ENCODE data around the gene KCNQ1. TPM values are rescaled to one million over a fixed set of nuclear protein-coding genes. Genes with fewer than 3 reads are reported as not detected.

KCNQ1 gene
- total and polyA plus RNA-seq, 2 donors (not counting 1 experiment from before 2014, with no cell fraction given) = not detected

DNA sequence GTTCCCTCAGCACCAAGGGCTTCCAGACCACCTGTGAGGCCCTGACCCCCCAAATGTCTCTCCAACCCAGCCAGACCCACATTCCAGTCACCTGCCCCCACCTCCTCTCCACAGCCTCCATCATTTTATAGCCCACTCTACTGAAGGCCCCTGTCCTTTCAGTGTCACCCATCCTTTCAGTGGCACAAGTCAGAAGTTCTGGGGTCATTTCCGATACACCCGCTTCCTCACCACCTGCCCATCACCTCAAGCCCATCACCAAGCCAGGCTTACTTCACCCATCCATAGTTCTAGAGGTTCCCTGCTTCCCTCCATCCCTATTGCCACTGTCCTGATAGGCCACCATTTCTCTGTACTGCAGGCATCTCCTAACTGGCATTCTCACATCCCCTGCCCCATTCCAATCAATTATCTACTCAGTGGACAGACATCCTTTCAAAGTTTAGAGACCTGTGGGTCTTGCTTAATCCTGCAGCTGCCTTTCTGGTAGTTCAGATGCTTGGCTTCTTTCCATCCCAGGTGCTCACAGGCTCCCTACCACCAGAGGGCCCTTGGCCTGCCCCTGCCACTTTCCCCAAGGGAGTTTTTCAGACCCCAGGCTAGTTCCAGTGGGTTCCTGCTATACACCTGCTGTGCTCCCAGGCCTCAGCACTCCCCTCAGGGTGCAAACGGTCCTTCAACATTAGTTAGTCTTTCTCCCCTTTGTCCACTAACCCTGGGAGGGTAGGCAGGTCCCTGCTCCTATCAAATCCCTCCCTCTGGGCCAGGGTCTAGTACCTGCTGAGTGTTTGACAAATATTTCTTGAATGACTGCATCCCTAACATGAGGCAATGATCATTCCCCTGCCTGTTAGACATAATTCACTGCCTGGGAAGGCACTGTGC lies 247.4 kb downstream of the KCNQ1 start:
- Histone ChIP-seq H3K4me3 (replicated peaks in 1 of 4; ENCODE audit: control extremely low read depth in 1 of 4, insufficient read depth in 1 of 4, low read depth in 3 of 4, low read length in 4 of 4) (no peak overlapping the region), H3K4me2 (ENCODE audit: extremely low read depth, insufficient read depth, low read length) (no peak overlapping the region), H3K9ac (ENCODE audit: insufficient read depth, low read length) (no peak overlapping the region), H3K79me2 (ENCODE audit: control insufficient read depth, insufficient read depth, low read length) (peaks cover 60% of the 10 kb centered on the region), H3K27me3 (ENCODE audit: control insufficient read depth, insufficient read depth, low read length) (no peaks in the 10 kb centered on the region), H3K4me1 (ENCODE audit: control insufficient read depth, extremely low read depth, insufficient read depth, low read length) (no peaks in the 10 kb centered on the region), H3K36me3 (ENCODE audit: control insufficient read depth, insufficient read depth, low read length) (no peaks in the 10 kb centered on the region), H4K20me1 (ENCODE audit: control insufficient read depth, extremely low read depth, insufficient read depth, low read length) (peaks cover 3% of the 10 kb centered on the region), H3K9me3 (ENCODE audit: control insufficient read depth, insufficient read depth, low read depth, low read length) (no peaks in the 10 kb centered on the region), H2AFZ (ENCODE audit: low read length) (no peak overlapping the region), H3K27ac (ENCODE audit: insufficient read depth, low read length) (no peak overlapping the region)
- no peak for DNase-seq (ENCODE audit: low read depth in 2 of 2)
- no peak for TF ChIP-seq EZH2 (IDR thresholded peaks at IDR 0.05; ENCODE audit: low read length, missing control alignments)
- TF ChIP-seq, protein P1, sequence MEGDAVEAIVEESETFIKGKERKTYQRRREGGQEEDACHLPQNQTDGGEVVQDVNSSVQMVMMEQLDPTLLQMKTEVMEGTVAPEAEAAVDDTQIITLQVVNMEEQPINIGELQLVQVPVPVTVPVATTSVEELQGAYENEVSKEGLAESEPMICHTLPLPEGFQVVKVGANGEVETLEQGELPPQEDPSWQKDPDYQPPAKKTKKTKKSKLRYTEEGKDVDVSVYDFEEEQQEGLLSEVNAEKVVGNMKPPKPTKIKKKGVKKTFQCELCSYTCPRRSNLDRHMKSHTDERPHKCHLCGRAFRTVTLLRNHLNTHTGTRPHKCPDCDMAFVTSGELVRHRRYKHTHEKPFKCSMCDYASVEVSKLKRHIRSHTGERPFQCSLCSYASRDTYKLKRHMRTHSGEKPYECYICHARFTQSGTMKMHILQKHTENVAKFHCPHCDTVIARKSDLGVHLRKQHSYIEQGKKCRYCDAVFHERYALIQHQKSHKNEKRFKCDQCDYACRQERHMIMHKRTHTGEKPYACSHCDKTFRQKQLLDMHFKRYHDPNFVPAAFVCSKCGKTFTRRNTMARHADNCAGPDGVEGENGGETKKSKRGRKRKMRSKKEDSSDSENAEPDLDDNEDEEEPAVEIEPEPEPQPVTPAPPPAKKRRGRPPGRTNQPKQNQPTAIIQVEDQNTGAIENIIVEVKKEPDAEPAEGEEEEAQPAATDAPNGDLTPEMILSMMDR (conservative IDR thresholded peaks at IDR 0.05 in 1 of 2, IDR thresholded peaks at IDR 0.05 in 1 of 2; ENCODE audit: low read depth in 1 of 2, low read length in 2 of 2) = peak in 1 of 2 donors; percentile 27

DNA sequence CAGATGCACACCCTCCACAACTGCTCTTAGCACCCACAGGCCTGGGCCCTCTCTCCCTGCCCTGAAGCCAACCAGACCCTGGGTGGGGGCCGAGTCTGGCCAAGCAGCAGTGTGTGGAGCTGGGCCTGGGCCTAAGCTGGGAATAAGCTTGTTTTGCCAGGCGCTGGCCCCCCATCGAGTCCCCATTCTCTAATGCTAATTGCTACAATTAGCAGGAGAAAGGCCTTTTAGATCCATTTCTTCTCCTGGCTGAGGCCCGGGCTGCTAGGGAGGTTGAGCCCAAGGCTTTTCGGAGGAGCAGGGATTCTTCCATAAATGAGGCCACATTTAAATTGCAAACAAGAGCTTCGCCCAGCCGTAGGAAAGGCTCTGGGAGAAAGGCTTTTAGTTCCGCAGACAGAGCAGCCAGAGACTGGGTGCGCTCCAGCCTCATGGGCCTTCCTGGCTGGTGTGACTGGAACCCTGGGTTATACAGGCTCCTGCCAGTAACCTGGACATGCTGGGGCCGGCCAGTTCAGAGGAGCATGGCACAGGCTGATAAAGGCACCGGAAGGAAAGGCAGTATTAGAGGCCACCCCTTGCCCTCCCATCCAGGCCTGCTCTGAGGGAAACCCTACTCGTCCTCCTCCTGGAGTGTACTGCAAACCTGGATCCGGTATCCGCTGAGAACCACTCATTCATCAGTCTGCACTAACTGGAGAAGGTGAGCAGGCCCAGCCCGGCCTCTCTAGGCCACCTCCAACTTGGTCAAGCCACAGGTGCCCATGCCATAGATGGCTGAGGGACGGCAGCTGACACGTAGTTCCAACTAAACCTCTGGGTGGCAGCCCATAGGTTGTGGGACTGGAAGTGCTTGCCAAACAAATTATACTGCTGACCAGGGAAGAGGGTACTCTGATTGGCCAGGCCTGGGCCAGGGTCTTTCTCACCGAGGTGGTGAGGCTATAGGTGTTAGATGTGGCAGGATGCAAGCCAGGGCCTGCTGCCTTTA lies 248.8 kb downstream of the KCNQ1 start:
- no peaks in the 10 kb centered on the region for H3K36me3 ChIP-seq (ENCODE audit: control insufficient read depth, insufficient read depth, low read length)
- no peak overlapping the region for H3K27ac ChIP-seq (ENCODE audit: insufficient read depth, low read length)
- H3K4me2 ChIP-seq (ENCODE audit: extremely low read depth, insufficient read depth, low read length) = no peak overlapping the region
- peaks cover 3% of the 10 kb centered on the region for H4K20me1 ChIP-seq (ENCODE audit: control insufficient read depth, extremely low read depth, insufficient read depth, low read length)
- H3K9me3 ChIP-seq (ENCODE audit: control insufficient read depth, insufficient read depth, low read depth, low read length) = no peaks in the 10 kb centered on the region
- H3K79me2 ChIP-seq (ENCODE audit: control insufficient read depth, insufficient read depth, low read length) = peaks cover 67% of the 10 kb centered on the region
- no peaks in the 10 kb centered on the region for H3K27me3 ChIP-seq (ENCODE audit: control insufficient read depth, insufficient read depth, low read length)
- TF ChIP-seq, protein P1 (conservative IDR thresholded peaks at IDR 0.05 in 1 of 2, IDR thresholded peaks at IDR 0.05 in 1 of 2; ENCODE audit: low read depth in 1 of 2, low read length in 2 of 2) = no peak
- no peak for TF ChIP-seq EZH2 (IDR thresholded peaks at IDR 0.05; ENCODE audit: low read length, missing control alignments)
- DNase-seq (ENCODE audit: low read depth in 2 of 2) = no peak
- no peak overlapping the region for H3K9ac ChIP-seq (ENCODE audit: insufficient read depth, low read length)
- no peak overlapping the region for H2AFZ ChIP-seq (ENCODE audit: low read length)
- H3K4me1 ChIP-seq (ENCODE audit: control insufficient read depth, extremely low read depth, insufficient read depth, low read length) = no peaks in the 10 kb centered on the region
- H3K4me3 ChIP-seq (replicated peaks in 1 of 4; ENCODE audit: control extremely low read depth in 1 of 4, insufficient read depth in 1 of 4, low read depth in 3 of 4, low read length in 4 of 4) = no peak overlapping the region

DNA sequence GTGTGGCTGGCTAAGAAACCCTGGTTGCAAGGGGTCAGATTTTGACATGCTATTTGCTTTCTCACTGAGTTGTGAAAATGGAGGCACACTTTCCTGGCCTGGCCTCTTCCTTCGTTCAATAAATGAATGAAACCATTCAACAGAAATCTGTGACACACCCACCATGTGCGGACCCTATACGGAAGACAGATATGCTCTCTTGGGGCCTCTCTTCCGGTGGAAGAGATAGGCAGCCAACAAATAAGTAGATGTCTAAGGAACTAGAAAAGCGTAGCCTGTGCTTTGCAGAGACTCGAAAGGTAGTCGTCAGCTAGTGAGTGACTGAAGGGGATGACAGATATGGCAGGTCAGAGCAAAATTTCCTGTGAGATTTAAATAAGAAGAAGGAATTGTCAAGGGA lies 249.7 kb downstream of the KCNQ1 start:
- Histone ChIP-seq H3K9me3 (ENCODE audit: control insufficient read depth, insufficient read depth, low read depth, low read length) (no peaks in the 10 kb centered on the region), H3K4me2 (ENCODE audit: extremely low read depth, insufficient read depth, low read length) (no peak overlapping the region), H3K27ac (ENCODE audit: insufficient read depth, low read length) (no peak overlapping the region), H2AFZ (ENCODE audit: low read length) (no peak overlapping the region), H3K79me2 (ENCODE audit: control insufficient read depth, insufficient read depth, low read length) (peaks cover 75% of the 10 kb centered on the region), H3K4me1 (ENCODE audit: control insufficient read depth, extremely low read depth, insufficient read depth, low read length) (no peaks in the 10 kb centered on the region), H3K4me3 (replicated peaks in 1 of 4; ENCODE audit: control extremely low read depth in 1 of 4, insufficient read depth in 1 of 4, low read depth in 3 of 4, low read length in 4 of 4) (no peak overlapping the region), H3K36me3 (ENCODE audit: control insufficient read depth, insufficient read depth, low read length) (no peaks in the 10 kb centered on the region), H4K20me1 (ENCODE audit: control insufficient read depth, extremely low read depth, insufficient read depth, low read length) (peaks cover 3% of the 10 kb centered on the region), H3K9ac (ENCODE audit: insufficient read depth, low read length) (no peak overlapping the region), H3K27me3 (ENCODE audit: control insufficient read depth, insufficient read depth, low read length) (no peaks in the 10 kb centered on the region)
- TF ChIP-seq, protein P1 (conservative IDR thresholded peaks at IDR 0.05 in 1 of 2, IDR thresholded peaks at IDR 0.05 in 1 of 2; ENCODE audit: low read depth in 1 of 2, low read length in 2 of 2) = no peak
- no peak for TF ChIP-seq EZH2 (IDR thresholded peaks at IDR 0.05; ENCODE audit: low read length, missing control alignments)
- DNase-seq (ENCODE audit: low read depth in 2 of 2) = no peak

All from fibroblast of lung (primary cell).